ENCODE measurements around the gene C12orf75.

DNA sequence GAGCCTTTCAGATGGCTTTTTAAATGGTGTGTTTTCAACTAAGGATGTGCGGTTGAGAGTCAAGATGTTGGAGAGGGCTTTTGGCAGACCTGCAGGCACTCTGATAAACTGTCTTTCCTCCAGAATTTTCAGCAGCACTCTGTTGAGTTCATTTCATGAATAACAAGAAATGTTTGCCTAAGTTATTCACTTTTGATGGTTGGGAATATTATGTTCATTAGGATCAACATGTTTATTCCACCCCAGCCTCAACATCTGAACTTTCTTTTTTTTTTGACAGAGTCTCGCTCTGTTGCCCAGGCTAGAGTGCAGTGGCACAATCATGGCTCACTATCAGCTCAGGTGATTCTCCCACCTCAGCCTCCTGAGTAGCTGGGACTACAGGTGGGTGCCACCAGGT lies 68.4 kb downstream of the C12orf75 start:
- TF ChIP-seq, protein P1, sequence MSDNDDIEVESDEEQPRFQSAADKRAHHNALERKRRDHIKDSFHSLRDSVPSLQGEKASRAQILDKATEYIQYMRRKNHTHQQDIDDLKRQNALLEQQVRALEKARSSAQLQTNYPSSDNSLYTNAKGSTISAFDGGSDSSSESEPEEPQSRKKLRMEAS (IDR thresholded peaks at IDR 0.05; ENCODE audit: insufficient read depth, insufficient read length), result no peak
- TF ChIP-seq CTCF (IDR thresholded peaks at IDR 0.05; ENCODE audit: extremely low read depth in 1 of 2, insufficient read depth in 1 of 2, low read depth in 1 of 2, low read length in 2 of 2) (no peak), POLR2A (IDR thresholded peaks at IDR 0.05; ENCODE audit: low read depth, low read length) (no peak), EZH2 (IDR thresholded peaks at IDR 0.05; ENCODE audit: borderline replicate concordance, low read depth, low read length, severe bottlenecking) (no peak), POLR2AphosphoS5 (IDR thresholded peaks at IDR 0.05; ENCODE audit: insufficient read depth, low read depth, low read length) (no peak), JUN (IDR thresholded peaks at IDR 0.05; ENCODE audit: borderline replicate concordance, insufficient read depth, insufficient read length, low read depth) (no peak), MYC (IDR thresholded peaks at IDR 0.05; ENCODE audit: low read depth, low read length) (no peak), FOS (IDR thresholded peaks at IDR 0.05; ENCODE audit: borderline replicate concordance, insufficient read depth, low read length) (no peak)
